PC-9 (cell line): Measurements from ENCODE around the gene RAD51AP2. TPM values are rescaled to one million over a fixed set of nuclear protein-coding genes. Genes with fewer than 3 reads are reported as not detected.

Experiments used
- BruUV-seq: library from RNA; stranded (reverse); fragments of 400-500 nt; replicated peaks from 2 replicates; lab custom pipeline; 2021; lab: Mats Ljungman, UMichigan
- CTCF ChIA-PET: fragments of 300-600 bp; sonication (Branson Sonifier 250); formaldehyde crosslinking; loops from one replicate; lab custom pipeline; 2022; ENCODE audit warnings: antibody characterized with exemption; lab: Charles Lee
- POLR2A ChIA-PET: fragments of 300-600 bp; sonication (Branson Sonifier 250); formaldehyde crosslinking; loops from one replicate; lab custom pipeline; 2022; ENCODE audit warnings: antibody characterized with exemption; ENCODE audit not compliant: unreplicated experiment; lab: Charles Lee
- DNase-seq, 2 experiments: peaks; one replicate each; pipeline versions ENCODE4 v3.0.0 to v3.0.0-alpha.2; 2015 to 2022; ENCODE audit warnings: mixed read lengths in 1 of 2
- H2AFZ ChIP-seq: fragments of 200-600 bp; sonication (generic); 2 replicates; pipeline ENCODE4 v1.8.1; 2017; ENCODE audit warnings: antibody characterized with exemption
- H3F3A ChIP-seq: fragments of 200-600 bp; sonication (generic); 2 replicates; pipeline ENCODE4 v1.8.1; 2017; ENCODE audit warnings: antibody characterized with exemption, mild to moderate bottlenecking, low read depth; ENCODE audit not compliant: insufficient read depth
- H3K27ac ChIP-seq: fragments of 200-600 bp; sonication (generic); 2 replicates; pipeline ENCODE4 v1.6.1; 2016; ENCODE audit warnings: mixed run types
- H3K27me3 ChIP-seq: fragments of 200-600 bp; sonication (generic); 2 replicates; pipeline ENCODE4 v1.6.1; 2016; ENCODE audit warnings: low read depth, mixed run types; ENCODE audit not compliant: insufficient read depth
- H3K36me3 ChIP-seq: fragments of 200-600 bp; sonication (generic); 2 replicates; pipeline ENCODE4 v1.6.1; 2016; ENCODE audit warnings: low read depth, mixed run types
- H3K4me1 ChIP-seq: fragments of 200-600 bp; sonication (generic); replicated peaks from 2 replicates; pipeline ENCODE4 v1.6.1; 2016; ENCODE audit warnings: mixed run types; ENCODE audit not compliant: insufficient read depth
- H3K4me2 ChIP-seq: fragments of 200-600 bp; sonication (generic); 2 replicates; pipeline ENCODE4 v1.6.1; 2017; ENCODE audit warnings: mixed run types
- H3K4me3 ChIP-seq: fragments of 200-600 bp; sonication (generic); 2 replicates; pipeline ENCODE4 v1.6.1; 2016; ENCODE audit warnings: mixed run types
- H3K79me2 ChIP-seq: fragments of 200-600 bp; sonication (generic); 2 replicates; pipeline ENCODE4 v1.6.1; 2017; ENCODE audit warnings: low read depth, mixed run types
- H3K9me2 ChIP-seq: fragments of 200-600 bp; sonication (generic); 2 replicates; pipeline ENCODE4 v1.8.1; 2017; ENCODE audit warnings: mild to moderate bottlenecking; ENCODE audit not compliant: insufficient read depth
- H3K9me3 ChIP-seq: fragments of 200-600 bp; sonication (generic); 2 replicates; pipeline ENCODE4 v1.8.1; 2016; ENCODE audit warnings: low read depth; ENCODE audit not compliant: insufficient read depth
- H4K20me1 ChIP-seq: fragments of 200-600 bp; sonication (generic); 2 replicates; pipeline ENCODE4 v1.8.1; 2017; ENCODE audit not compliant: insufficient read depth
- EZH2 ChIP-seq: fragments of 200-600 bp; sonication (generic); IDR thresholded peaks from 2 replicates; pipeline ENCODE4 v1.8.0; 2017; ENCODE audit warnings: antibody characterized with exemption, low read depth
- intact Hi-C: fragments of 100-400 bp; cut with micrococcal nuclease; formaldehyde crosslinking; loops from one replicate; pipeline ENCODE4 v1.10.0; 2022; ENCODE audit not compliant: unreplicated experiment
- total RNA-seq: library from RNA; stranded (reverse); gene quantifications from 2 replicates; pipeline ENCODE4 v1.2.3, GENCODE V29; 2021
- TF ChIP-seq, protein P1 (sequence below): fragments of 200-600 bp; sonication (generic); conservative IDR thresholded peaks from 2 replicates; pipeline ENCODE4 v1.6.1; 2017; ENCODE audit warnings: mixed run types, antibody characterized with exemption, mild to moderate bottlenecking, moderate library complexity

RAD51AP2 gene
- total RNA-seq, 1 experiment from 2014 or later, result not detected

DNA sequence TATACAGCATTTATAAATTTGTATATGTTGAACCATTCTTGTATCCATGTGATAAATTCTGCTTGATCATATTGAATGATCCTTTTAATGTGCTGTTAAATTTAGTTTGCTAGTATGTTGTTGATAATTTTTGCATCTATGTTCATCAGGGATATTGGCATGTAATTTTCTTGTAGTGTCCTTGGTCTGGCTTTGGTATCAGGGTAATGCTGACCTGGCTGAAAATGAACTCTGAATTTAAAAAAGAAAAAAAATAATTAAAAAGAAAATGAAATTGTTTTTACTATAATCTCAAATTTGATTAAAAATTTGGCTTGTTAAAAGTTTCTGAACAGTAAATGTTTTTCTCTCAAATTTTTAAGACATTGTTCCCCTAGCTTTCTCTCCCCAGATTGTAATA lies 46.3 kb downstream of the RAD51AP2 start:
- Histone ChIP-seq H3K9me2 (no peaks in the 10 kb centered on the region), H3F3A (no peaks in the 10 kb centered on the region), H3K9me3 (no peaks in the 10 kb centered on the region; the same call in none of the 2 replicates), H3K79me2 (no peaks in the 10 kb centered on the region), H3K4me1 (no peaks in the 10 kb centered on the region), H3K36me3 (no peaks in the 10 kb centered on the region), H3K4me3 (no peak overlapping the region), H2AFZ (no peak overlapping the region), H3K27me3 (no peaks in the 10 kb centered on the region), H3K27ac (no peak overlapping the region), H4K20me1 (no peaks in the 10 kb centered on the region), H3K4me2 (no peak overlapping the region)
- DNase-seq, result no peak
- ChIA-PET CTCF (no interaction called here), POLR2A (no interaction called here)
- TF ChIP-seq, protein P1, sequence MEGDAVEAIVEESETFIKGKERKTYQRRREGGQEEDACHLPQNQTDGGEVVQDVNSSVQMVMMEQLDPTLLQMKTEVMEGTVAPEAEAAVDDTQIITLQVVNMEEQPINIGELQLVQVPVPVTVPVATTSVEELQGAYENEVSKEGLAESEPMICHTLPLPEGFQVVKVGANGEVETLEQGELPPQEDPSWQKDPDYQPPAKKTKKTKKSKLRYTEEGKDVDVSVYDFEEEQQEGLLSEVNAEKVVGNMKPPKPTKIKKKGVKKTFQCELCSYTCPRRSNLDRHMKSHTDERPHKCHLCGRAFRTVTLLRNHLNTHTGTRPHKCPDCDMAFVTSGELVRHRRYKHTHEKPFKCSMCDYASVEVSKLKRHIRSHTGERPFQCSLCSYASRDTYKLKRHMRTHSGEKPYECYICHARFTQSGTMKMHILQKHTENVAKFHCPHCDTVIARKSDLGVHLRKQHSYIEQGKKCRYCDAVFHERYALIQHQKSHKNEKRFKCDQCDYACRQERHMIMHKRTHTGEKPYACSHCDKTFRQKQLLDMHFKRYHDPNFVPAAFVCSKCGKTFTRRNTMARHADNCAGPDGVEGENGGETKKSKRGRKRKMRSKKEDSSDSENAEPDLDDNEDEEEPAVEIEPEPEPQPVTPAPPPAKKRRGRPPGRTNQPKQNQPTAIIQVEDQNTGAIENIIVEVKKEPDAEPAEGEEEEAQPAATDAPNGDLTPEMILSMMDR, result no peak
- no peak for TF ChIP-seq EZH2
- BruUV-seq, result no TSS peak
- intact Hi-C loops, result loop anchor here (2.0 kb wide), 2 partner anchors 199 to 905 kb away; no protein-coding TSS in a partner anchor

DNA sequence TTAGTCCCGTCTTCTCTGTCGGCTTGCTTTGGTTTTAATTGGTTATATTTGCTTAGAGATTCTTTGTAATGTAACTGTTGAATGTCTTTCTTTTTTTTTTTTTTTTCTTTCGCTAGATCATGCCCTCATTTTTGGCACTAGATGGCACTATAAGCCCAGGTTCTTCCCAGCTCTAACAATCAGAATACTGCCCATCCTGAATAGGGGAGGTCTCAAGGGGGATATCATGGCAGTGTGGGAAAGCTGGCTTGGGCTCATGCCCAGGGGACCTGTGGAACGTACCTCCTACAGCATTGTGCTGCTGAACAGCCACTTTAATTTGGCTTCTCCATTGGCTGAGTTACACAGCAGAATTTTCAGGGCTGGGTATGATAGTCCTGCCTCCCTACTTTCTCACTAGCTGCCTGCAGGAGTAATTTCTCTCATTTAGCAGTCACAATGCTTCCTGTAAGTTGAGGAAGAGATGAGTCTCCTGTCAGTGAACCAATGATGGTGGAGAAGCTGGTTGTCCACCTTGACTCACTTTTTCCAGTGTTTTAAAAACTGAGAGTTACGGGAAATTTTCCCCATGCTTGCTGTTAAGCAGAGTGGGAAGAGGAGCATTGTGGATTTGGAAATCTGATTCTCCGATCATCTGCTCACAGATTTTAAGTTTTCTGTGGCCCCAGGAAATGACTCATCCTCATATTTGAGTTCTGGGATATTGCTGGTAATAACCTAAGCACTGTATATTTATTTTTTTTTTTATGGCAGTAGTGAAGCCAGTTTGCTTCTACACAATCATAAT lies 47.2 kb downstream of the RAD51AP2 start:
- BruUV-seq, result no TSS peak
- intact Hi-C loops, result loop anchor here (2.0 kb wide), 2 partner anchors 200 to 906 kb away; no protein-coding TSS in a partner anchor
- no peak overlapping the region for H3K4me2 ChIP-seq

DNA sequence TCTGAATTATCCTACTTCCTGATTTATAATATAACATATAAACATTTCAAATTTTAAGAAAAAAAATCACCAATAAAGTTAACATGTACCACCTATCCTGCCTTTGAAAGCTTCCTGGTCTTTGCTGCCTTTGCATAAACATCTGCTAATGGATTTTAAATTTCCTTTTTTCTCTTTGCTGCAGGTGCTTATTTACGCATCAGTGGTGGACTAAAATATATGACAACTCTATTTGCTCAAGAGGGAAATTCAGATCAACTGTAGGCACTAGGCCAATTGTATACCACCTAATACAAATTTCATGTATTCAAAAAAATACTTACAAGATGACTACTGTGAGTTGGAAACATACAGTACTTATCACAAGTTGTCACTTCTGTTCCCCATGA lies 57.2 kb downstream of the RAD51AP2 start:
- CTCF ChIA-PET, result no interaction called here
- H3K27me3 ChIP-seq, result no peaks in the 10 kb centered on the region
- no peaks in the 10 kb centered on the region for H3K4me1 ChIP-seq
- H4K20me1 ChIP-seq, result no peaks in the 10 kb centered on the region
- no peaks in the 10 kb centered on the region for H3K79me2 ChIP-seq
- intact Hi-C loops, result loop anchor here (10.0 kb wide), 1 partner anchor 686 kb away; no protein-coding TSS in a partner anchor
- POLR2A ChIA-PET, result no interaction called here
- no peaks in the 10 kb centered on the region; the same call in 1 of the 2 replicates for H3F3A ChIP-seq
- no peaks in the 10 kb centered on the region for H3K9me3 ChIP-seq
- no TSS peak for BruUV-seq
- no peak overlapping the region for H2AFZ ChIP-seq
- no peaks in the 10 kb centered on the region for H3K9me2 ChIP-seq
- H3K27ac ChIP-seq, result no peak overlapping the region
- H3K4me3 ChIP-seq, result no peak overlapping the region
- no peak for DNase-seq
- TF ChIP-seq, protein P1, result no peak
- no peak for TF ChIP-seq EZH2
- H3K4me2 ChIP-seq, result no peak overlapping the region
- no peaks in the 10 kb centered on the region for H3K36me3 ChIP-seq

More for the DNA sequence above, 47.2 kb downstream of the RAD51AP2 start:
- Histone ChIP-seq H3K9me3 (no peaks in the 10 kb centered on the region; the same call in none of the 2 replicates), H3F3A (no peaks in the 10 kb centered on the region), H4K20me1 (no peaks in the 10 kb centered on the region), H3K79me2 (no peaks in the 10 kb centered on the region), H3K27me3 (no peaks in the 10 kb centered on the region), H3K9me2 (no peaks in the 10 kb centered on the region), H2AFZ (no peak overlapping the region), H3K4me3 (no peak overlapping the region), H3K36me3 (no peaks in the 10 kb centered on the region), H3K27ac (no peak overlapping the region), H3K4me1 (no peaks in the 10 kb centered on the region)
- ChIA-PET POLR2A (no interaction called here), CTCF (interaction anchor here (0.7 to 1.2 kb wide), 2 partner anchors 28 to 200 kb away, joined by 5 to 9 read pairs; no protein-coding TSS in a partner anchor)
- peak in 1 of 2 experiments; percentile 20 for DNase-seq
- TF ChIP-seq, protein P1, result peak; percentile 75
- TF ChIP-seq EZH2, result no peak

Other genes with a start within 250 kb of the RAD51AP2 start
- gene VSNL1, start 22.3 kb upstream of the RAD51AP2 start, total RNA-seq, result not detected in 2 replicates
- 15.5 and 19.2 TPM in 2 replicates for gene SMC6, start 235.4 kb upstream of the RAD51AP2 start, total RNA-seq
- gene GEN1, start 235.7 kb upstream of the RAD51AP2 start, total RNA-seq, result 14.4 and 28.3 TPM in 2 replicates